ENCODE measurements around the gene SH2D3C.

SH2D3C gene, protein sequence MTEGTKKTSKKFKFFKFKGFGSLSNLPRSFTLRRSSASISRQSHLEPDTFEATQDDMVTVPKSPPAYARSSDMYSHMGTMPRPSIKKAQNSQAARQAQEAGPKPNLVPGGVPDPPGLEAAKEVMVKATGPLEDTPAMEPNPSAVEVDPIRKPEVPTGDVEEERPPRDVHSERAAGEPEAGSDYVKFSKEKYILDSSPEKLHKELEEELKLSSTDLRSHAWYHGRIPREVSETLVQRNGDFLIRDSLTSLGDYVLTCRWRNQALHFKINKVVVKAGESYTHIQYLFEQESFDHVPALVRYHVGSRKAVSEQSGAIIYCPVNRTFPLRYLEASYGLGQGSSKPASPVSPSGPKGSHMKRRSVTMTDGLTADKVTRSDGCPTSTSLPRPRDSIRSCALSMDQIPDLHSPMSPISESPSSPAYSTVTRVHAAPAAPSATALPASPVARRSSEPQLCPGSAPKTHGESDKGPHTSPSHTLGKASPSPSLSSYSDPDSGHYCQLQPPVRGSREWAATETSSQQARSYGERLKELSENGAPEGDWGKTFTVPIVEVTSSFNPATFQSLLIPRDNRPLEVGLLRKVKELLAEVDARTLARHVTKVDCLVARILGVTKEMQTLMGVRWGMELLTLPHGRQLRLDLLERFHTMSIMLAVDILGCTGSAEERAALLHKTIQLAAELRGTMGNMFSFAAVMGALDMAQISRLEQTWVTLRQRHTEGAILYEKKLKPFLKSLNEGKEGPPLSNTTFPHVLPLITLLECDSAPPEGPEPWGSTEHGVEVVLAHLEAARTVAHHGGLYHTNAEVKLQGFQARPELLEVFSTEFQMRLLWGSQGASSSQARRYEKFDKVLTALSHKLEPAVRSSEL

DNA sequence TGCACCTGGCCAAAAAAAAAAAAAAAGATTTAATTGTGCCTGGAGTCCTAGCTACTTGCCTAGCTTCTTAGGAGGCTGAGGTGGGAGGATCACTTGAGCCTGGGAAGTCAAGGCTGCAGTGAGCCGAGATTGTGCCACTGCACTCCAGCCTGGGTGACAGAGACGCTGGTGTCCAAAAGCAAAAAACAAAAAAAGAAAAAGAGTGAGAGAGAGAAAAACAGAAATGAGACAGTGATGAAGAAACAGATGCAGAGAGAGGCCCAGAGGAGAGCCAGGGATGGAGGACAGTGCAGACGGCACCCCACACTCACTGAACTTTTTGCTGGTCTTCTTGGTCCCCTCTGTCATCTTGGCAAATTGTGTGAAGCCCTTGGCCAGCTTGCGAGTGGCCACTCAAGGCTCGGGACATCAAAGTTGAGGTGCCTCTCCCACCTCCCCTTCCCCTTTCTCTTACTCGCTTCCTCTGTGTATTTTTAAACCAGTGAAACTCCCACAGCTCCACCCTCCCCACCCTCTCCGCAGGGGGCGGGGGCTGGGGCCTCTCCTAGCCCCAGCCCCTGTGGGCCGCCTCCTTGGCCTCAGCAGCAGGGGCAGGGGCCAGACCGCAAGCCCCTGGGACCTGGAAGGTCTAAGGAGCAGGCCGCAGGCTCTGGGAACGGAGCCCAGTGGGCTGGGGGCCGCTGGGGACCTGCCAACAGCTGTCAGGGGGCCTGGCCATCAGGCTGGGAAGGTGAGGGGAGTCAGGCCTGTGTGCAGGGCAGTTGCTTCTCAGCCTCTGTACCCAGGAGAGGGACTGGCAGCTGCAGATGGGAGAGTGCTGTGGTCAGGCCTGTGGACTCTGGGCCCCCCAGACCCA, at the start of gene SH2D3C:
SH2D3C (minus strand) TSS at position 387 of the 856 bp plus-strand sequence; CDS start at position 348, 39 bp downstream.
- DNase-seq: no peak

DNA sequence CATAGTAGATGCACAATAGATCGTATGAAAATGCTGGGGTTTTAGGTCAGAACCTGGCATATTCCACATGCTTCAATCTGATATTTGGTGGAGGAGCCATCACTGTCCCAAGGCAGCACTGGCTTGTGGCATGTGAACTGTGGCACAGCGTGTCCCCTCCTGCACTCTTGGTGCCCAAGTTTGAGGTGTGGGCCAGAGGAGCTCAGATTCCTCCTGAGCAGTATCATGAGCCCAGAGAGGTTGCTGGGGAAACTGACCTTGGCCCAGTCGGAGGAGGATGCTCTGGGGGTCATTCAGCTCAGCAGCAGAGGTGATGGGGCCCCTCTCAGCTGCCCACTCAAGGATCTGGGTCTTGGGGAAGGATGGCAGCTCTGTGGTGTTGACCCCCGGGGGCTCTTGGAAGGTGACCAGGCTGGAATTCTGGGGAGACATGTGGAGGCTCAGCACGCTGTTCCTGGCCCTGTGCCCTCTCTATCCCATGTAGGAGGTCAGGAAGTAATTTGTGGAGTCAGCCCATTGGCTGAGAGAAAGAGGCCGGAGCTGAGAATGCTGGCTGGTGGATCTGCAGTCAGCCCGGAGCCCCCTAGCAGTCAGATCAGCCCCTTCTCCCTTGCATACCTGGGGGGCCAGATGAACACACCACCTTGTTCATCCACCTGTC, 47.9 kb upstream of the SH2D3C start:
- DNase-seq: no peak

DNA sequence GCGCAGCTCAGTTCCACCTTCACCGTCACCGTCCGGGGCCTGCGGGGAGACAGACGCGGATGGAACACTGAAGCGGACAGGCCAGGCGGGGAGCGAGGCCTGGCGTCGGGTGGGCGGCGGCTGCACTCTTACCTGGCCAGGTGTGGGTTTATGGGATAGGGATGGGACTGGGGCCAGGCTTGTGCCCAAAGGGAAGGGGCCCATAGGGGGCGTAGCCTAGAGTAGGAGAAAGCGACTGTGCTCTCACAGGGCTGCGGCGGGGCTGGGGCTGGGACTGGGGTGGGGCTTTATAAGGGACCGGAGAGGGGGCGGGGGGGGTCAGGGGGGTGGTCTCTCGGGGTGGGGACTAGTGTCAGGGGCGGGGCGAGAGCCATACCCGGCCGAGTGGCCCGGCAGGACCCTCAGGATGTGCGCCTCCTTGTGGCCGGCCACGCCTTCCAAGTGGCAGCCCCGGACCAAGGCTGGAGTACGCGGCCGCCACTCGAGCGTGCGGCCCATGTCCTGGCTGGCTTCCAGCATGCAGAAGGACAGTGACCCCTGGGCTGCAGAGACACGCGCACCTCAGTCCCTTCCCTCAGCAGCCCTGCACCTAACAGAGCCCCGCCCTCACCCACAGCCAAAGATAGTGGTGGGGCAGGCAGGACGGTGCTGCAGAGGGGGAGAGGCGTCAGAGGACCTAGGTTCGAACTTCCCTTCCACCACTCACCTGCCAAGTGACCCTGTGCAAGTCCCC, 47.0 kb upstream of the SH2D3C start:
- peak; percentile 88 for DNase-seq

DNA sequence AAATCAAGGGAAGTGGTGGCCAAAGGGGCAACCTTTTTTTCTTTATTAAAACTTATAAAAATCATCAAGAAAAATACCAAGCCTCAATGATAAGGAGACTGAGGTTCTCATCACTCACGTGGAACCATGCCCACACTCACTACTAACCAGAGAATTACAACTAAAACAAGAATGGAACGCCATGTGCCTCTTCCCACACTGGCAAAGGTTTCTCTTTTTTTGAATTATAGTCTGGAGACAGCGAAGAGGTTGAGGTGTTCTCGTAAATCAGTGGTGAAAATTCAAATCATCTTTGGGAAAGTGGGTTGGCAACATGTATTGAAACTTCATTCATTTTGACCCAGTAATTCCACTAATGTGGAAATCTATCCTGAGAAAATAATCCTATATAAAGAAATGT, 43.6 kb upstream of the SH2D3C start:
- no peak for DNase-seq

DNA sequence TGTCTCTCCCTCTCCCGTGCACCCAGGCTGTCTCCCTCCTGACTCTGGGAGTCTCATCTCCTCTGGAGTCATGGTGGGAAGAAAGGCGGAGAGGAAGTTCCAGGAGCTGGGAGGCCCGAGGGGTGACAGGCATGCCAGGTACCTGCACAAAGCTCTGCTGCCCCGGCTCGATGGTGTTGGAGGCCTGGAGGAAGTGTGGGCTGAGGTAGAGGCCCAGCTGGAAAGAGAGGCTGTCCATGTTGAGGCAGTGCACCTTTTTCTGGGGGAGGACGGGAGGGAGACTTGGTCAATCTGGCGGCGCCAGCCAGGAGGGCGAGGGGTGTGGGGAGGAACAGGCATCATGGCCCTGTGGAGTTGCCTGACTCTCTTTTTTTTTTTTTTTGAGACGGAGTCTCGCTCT, 40.1 kb upstream of the SH2D3C start:
- DNase-seq: peak; percentile 47

DNA sequence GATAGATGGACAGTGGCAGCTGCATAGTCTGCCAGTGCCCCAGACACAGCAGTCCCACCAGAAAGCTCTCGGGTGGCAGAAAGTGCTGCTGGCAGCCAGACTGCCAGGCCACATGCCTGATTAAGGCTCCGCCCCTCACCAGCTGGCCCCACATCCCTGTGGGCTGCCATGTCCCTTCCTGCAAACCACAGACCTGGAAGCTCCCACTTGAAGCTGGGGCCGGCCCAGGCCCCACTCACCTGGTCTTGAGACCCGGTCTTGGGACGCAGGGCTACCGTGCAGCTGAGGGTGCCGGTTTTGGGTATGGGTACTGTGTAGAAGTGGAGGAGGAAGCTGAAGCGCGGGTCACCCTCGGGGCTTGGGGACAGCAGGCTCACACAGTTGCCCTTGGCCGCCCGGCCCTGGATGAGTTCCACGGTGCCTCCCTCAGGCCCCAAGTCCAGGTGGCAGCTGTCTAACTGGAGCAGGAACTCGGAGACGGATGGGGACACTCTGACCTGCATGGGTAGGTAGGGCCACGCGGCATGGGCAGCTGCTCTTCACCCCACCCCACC, 39.5 kb upstream of the SH2D3C start:
- DNase-seq: peak; percentile 53

DNA sequence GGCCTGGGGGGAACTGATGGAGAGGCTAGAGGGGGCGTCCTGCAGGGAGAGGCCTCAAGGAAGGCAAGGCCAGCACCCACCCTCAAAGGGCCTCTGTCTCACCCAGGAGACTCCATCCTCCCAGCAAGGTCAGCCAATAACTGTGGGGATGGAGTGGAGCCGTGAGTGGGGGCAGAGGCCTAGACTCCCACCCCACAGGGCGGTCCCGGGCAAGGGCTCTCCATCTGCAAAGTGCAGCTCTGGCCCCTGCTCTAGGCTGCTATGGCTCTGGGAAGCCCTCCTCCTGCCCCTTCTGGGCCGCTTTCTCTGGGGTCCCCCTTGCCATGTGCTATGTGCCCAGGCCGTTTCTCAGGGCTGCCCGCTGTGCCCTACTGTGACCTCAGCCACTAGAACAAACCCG, 38.3 kb upstream of the SH2D3C start:
- DNase-seq: no peak

DNA sequence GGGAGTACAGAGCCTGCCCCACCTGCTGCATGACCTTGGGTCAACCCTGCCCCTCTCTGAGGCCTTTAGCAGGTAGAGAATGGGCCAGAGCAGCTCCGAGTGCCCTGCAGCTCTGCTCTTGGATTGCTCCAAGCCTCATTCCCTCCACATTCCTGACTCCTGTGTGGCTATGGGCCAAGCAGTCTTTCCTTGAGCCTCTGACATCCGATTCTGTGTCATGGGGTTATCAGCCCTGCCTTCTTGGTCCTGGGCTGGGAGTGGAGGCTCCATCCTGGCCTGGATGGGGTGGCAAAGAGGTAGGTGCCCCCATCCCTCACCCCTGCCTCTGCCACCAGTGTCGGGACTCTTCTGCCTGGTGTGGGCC, 37.9 kb upstream of the SH2D3C start:
- no peak for DNase-seq

DNA sequence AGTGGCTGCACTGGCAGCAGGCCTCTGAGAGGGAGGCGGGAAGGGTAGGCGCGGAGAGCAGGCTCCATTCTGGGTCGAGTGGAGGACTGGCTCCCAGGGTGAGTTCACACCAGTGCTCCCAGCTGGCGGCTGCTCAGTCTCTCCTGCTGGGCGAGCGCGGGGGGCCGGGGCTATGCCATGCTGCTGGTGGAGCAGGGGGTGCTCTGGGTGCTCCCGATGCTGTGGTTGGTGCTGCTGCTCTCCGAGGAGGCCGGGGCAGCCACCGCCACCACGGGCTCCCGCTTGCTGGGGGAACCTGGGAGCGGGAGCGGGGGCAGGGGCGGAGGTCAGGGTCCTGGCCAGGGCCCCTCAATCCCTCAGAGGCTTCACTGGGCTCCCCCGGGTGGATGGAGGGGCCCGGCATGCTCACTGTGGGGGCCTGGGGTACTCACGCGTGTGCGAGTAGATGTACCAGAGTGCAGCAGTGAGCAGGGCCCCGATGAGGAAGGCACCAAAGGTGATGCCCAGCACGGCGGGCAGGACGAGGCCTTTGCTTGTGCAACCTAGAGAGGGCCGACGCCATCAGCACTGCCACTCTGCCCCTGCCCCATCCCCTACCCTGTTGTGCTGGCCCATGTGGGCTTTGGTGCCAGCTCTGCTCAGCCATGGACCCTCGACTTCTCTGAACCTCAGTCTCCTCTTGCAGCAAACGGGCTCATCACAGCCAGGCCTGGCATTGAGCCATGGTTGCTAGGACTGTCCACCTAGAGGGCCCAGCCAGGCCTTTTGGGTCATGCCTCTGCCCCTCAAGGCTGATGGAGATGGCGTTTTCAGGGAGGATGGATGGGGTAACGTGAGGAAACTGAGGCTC, 37.3 kb upstream of the SH2D3C start:
- DNase-seq: no peak

DNA sequence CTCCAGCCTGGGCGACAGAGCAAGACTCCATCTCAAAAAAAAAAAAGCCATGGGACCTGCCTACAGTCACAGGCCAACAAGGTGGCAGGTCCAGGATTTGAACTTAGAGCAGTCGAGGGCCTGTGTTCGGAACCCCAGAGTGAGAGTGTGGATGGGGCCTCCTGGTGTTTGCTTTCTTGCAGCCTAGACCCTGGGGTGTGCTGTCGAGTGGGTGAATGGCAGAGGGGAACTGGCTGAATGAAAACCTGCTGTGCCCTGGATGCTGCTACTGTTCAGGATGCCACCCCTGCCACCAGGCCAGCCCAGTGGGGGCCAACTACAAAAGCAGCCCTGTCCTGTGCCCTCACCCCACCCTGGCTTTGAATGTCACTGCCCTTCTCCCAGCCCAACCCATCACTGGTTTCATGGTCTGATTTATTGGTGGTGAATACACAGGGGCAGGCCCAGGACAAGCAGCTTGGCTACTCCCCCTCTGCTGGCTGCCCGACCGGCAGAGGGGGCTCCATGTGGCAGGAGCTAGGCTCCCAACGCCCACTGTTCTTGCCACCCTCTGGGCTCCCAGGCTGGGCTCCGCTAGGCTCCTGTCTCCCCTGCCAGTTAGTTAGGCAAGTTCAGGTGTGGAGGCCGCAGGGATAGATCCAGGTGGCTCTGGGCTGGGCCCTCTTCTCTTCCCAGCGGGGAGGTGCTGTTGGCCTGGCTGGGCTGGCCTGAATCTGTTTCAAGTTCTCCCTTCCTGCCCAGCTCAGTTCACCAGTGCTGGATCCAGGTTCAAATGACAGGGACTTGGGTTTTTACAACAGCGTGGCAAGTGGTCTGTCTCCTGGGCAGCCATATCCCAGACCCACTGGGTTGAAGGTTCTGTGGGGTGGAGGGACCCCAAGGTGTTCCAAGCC, 36.4 kb upstream of the SH2D3C start:
- no peak for DNase-seq

DNA sequence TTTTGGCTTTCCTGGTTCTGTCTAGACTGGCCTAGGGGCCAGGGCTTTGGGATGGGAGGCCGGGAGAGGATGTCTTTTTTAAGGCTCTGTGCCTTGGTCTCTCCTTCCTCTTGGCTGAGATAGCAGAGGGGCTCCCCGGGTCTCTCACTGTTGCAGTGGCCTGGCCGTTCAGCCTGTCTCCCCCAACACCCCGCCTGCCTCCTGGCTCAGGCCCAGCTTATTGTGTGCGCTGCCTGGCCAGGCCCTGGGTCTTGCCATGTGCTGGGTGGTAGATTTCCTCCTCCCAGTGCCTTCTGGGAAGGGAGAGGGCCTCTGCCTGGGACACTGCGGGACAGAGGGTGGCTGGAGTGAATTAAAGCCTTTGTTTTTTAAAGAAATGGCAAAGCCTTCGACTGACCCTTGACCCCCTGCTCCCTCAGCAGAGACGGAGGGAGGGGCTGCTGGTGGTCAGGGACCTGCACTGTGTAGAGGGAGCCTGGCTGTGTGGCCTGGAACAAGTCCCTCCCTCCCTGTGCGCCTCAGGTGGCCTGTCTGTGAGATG, 35.3 kb upstream of the SH2D3C start:
- no peak for DNase-seq

DNA sequence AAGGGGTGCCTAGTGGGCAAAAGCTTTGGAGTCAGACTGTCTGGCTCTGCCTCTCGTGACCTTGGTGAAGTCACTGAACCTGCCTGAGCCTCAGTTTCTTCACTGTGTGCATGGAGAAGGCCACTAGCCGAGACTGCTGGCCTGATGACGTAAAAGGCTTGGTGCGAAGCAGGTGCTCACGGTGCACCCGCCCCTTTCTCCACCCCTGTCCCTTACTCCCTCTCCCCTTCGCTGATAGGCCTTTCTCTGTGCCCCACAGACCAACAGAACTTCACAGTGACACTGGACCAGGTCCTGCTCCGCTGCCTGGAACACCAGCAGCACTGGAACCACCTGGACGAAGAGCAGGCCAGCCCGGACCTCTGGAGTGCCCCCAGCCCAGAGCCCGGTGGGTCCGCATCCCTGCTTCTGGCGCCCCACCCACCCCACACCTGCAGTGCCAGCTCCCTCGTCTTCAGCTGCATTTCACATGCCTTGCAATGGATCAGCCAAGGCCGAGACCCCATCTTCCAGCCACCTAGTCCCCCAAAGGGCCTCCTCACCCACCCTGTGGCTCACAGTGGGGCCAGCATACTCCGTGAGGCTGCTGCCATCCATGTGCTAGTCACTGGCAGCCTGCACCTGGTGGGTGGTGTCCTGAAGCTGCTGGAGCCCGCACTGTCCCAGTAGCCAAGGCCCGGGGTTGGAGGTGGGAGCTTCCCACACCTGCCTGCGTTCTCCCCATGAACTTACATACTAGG, 34.6 kb upstream of the SH2D3C start:
- DNase-seq: no peak

DNA sequence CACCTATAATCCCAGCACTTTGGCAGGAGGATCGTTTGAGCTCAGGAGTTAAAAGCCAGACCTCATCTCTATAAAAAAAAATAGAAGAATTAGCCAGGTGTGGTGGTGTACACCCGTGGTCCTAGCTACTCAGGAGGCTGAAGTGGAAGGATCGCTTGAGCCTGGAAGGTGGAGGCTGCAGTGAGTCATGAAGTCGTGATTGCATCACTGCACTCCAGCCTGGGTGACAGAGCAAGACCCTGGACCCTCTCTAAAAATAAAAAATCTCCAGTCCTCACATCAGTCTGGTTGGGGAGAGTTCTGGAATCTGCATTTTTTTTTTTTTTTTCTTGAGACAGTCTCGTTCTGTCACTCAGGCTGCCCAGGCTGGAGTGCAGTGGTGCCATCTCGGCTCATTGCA, 33.5 kb upstream of the SH2D3C start:
- no peak for DNase-seq

DNA sequence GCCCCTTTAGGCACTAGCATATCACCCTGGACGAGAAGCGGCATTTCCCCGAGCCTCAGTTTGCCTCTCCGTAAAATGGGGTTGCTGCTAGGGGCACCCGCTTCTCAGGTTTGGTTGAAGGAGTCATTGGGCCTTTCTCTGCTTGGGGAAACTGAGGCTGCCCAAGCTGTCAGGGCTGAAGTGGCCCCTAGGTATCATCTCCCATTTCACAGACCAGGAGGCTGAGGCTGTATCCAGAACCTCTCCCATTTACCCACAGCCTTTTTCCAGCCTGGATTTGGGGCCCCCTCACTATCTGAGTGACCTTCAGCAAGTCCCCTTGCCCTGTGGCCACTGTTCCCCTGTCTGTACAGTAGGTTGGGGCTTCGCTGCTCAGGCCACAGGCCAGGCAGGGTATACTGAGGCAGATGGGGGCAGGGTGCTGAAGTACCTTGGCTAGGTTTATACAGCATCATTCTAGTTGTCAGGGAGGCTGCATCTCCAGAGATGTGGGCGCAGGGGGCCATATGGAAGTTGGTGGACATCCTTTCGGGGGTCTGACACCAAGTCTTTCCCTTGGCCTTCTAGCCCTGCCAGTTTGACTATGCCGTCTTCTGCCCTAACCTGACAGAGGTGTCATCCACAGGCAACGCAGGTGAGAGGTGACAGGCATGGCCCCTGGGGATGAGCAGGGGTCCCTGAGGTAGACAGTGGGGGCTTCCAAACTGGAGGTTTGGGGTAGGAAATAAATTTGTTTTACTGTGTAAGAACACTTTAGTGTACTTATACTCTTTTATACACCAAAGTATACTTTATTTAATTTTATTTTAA, 32.1 kb upstream of the SH2D3C start:
- no peak for DNase-seq

DNA sequence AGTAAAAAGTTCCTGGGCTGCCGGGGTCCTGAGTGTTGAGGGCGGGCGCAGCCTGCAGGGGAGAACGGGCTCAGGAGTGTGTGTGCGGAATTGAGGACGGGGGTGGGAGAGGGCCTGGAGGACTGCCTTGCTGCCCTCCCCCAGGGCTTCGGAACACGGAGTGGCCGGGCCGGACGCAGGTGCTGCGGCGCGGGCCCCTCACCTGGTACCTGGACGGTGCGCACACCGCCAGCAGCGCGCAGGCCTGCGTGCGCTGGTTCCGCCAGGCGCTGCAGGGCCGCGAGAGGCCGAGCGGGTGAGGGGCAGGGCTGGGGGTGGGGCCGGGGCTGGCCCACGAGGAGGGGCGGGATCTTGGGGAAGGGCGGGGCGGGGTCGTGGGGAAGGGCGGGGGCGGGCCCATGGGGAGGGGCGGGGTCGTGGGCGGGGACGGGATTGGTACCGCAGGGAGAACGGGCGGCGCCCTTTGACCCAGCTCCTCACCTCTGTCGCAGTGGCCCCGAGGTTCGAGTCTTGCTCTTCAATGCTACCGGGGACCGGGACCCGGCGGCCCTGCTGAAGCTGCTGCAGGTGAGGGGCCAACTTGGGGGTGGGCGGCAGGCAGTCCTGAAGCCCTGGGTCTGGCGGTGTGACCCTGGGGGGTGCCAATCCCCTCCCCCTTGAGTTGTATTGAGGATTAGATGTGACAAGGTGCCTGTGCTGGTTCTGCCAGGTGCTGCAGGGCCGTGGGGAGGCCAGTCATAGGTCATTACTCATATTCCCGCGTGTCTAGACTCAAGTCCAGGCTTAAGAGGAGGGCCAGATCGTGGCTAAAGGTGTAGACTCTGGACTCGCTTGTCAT, 31.3 kb upstream of the SH2D3C start:
- DNase-seq: peak; percentile 87

DNA sequence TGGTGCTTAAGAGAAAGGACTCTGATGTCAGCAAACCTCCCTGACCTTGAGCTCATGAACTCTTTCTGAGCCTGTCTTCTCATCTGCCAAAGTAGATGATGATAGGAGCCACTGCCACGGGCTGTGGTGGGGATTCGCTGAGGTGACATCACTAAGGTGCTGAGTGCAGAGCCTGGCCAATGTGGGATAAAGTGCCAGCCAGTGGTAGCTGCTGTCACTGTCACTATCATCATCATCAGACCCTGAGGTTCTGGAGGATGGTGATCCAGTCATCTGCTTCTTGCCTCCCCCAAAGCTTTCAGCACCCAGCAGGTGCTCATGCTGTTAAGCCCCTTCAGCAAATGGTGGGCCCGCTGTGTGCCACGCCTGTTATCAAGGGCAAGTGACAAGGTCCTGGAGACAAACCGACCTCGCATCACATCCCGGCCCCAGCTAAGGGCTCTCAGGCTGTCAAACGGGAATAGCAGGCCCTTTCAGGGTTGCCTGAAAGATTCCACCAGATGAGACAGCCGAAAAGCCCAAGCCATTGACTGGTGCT, 30.6 kb upstream of the SH2D3C start:
- DNase-seq: peak; percentile 55
